Lower lobe of right lung (tissue), 2 donors: Measurements from ENCODE around the gene PRC1. TPM values are rescaled to one million over a fixed set of nuclear protein-coding genes. Genes with fewer than 3 reads are reported as not detected.

ENCODE experiments used
- ATAC-seq, 2 donors: fragments of 200-7000 bp; cut with Tn5 transposase; one replicate each; pipeline ENCODE4 v1.9.1; 2020 to 2022; ENCODE audit warnings: mild to moderate bottlenecking in 2 of 2, moderate library complexity in 2 of 2
- DNase-seq: peaks from one replicate; pipeline ENCODE4 v3.0.0-alpha.2; 2020
- H3K27ac ChIP-seq: fragments of 200-600 bp; one replicate; pipeline ENCODE4 v1.8.0; 2022
- H3K27me3 ChIP-seq: fragments of 200-600 bp; one replicate; pipeline ENCODE4 v1.8.0; 2022; ENCODE audit warnings: low read depth
- H3K36me3 ChIP-seq: fragments of 200-600 bp; one replicate; pipeline ENCODE4 v1.8.0; 2022; ENCODE audit warnings: mild to moderate bottlenecking
- H3K4me1 ChIP-seq: fragments of 200-600 bp; one replicate; pipeline ENCODE4 v1.8.0; 2022
- H3K4me3 ChIP-seq: fragments of 200-600 bp; one replicate; pipeline ENCODE4 v1.8.0; 2022; ENCODE audit warnings: mild to moderate bottlenecking
- H3K9me3 ChIP-seq: fragments of 200-600 bp; one replicate; pipeline ENCODE4 v1.8.0; 2022
- CTCF ChIP-seq: fragments of 200-600 bp; IDR thresholded peaks from one replicate; pipeline ENCODE4 v1.8.0; 2022; ENCODE audit warnings: antibody characterized with exemption, mild to moderate bottlenecking
- intact Hi-C: fragments of 100-400 bp; cut with DNase I; formaldehyde crosslinking; loops from one replicate; pipeline ENCODE4 v1.11.0; 2022
- total RNA-seq: library from RNA; stranded (reverse); fragmentation: NEBNext Ultra II Directional; extraction: Animal tissue kit (Norgen Biotek cat#: 25700); gene quantifications from one replicate; pipeline ENCODE4 v1.2.1, GENCODE V29; 2021
- donor health status: DM: no; HTN: yes; CAD: no; lungs with severe emphysema.

Gene PRC1
- total RNA-seq, 1 donor from 2014 or later: 6.7 TPM

DNA sequence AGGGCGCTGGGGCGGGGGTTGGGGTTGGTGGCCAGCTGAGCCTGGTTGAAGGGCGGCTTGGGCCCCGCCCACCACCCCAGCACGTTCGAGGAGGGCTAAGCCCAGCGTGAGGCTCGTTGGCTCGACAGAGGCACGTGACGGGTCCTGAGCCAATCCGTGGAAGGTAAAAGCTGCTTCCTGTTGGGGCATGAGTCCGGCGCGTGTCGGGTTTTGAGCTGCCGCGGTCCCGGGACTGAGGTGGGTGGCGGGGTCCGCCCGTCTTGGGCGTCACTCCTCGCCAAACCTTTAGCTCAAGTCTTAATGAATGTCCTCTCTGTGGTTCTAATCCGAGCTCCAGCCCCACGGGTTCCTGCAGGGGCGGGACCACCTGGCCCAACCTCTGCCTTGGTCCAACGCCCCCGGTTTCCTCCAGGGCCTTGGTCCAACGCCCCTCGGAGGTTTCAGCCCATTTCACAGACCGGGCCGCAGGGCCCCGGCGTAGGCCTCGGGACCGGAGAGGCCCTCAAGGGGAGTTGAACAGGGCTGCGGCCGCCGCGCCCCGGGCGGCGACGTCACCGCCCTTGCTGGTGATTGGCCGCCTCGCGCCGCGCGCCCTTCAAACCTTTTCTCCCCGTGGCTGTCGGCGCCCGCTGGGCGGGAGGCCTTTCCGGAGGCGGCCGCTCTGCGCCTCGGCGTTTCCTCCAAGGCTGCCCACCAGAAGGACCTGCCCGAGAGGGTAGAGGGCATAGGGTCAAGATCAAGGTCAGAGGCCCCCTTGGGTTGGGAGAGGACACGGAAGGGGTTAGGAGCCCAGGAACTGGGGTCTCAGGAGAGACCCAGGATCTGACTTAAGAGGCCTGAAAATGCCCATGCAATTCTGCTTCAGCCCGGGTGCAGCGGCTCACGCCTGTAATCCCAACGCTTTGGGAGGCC lies 39.4 kb downstream of the PRC1 start, which contains the start of gene RCCD1:
Gene RCCD1, plus strand, starts transcription at position 173 of the 912 bp plus-strand sequence. CDS start 1,851 bp downstream, outside the sequence.
- ATAC-seq: peak; percentile 96 to 97

DNA sequence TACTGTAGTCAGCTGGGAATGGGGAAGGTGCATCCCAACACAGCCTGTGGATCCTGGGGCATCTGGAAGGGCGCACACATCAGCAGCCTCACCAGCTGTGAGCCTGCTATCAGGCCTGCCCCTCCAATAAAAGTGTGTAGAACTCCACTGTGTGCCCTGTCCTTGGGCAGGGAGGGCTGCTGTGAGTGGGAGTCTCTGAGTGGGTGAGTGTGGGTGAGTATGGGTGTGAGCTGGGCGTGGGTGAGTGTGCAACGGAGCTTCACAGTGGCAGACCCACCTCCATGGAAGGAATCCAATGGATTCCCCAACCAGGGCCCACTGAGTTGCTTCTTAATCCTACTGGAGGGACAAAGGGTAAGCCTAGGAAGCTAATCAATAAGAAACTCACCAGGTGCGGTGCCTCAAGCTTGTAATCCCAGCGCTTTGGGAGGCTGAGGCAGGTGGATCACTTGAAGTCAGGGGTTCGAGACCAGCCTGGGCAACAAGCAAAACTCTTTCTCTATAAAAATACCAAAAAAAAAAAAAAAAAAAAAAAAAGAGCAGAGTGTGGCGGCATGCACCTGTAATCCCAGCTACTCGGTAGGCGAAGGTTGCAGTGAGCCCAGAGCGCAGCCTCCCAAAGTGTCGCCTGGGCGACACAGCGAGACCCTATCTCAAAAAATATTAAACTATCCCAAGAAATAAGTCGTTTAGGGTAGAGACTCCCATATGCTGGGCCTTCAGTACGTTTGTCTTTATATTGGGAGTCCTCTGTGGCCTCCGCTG lies 40.2 kb downstream of the PRC1 start:
- no peaks in the 10 kb centered on the region for H3K27me3 ChIP-seq
- peak overlapping the region; percentile 97 for H3K27ac ChIP-seq
- intact Hi-C loops: no loop called here
- no peak for DNase-seq
- H3K9me3 ChIP-seq: no peaks in the 10 kb centered on the region
- H3K4me1 ChIP-seq: peaks cover 31% of the 10 kb centered on the region
- peak overlapping the region; percentile 89 for H3K4me3 ChIP-seq
- ATAC-seq: no peak
- no peak for TF ChIP-seq CTCF
- H3K36me3 ChIP-seq: peaks cover 50% of the 10 kb centered on the region

More for the DNA sequence above, 39.4 kb downstream of the PRC1 start, which contains the start of gene RCCD1:
- H3K4me3 ChIP-seq: peak within 1 kb of the TSS; percentile 89
- H3K36me3 ChIP-seq: peaks cover 44% of the 10 kb centered on the region
- H3K4me1 ChIP-seq: peaks cover 31% of the 10 kb centered on the region
- no peak for TF ChIP-seq CTCF
- intact Hi-C loops: no loop called here
- DNase-seq: peak; percentile 98
- no peaks in the 10 kb centered on the region for H3K27me3 ChIP-seq
- H3K27ac ChIP-seq: peak within 1 kb of the TSS; percentile 97
- no peaks in the 10 kb centered on the region for H3K9me3 ChIP-seq

- DNase-seq (no peak), ATAC-seq (no peak)
- H3K27ac ChIP-seq: no peak overlapping the region
- no peaks in the 10 kb centered on the region for H3K9me3 ChIP-seq
- no peak overlapping the region for H3K4me3 ChIP-seq
- no peak for TF ChIP-seq CTCF
- intact Hi-C loops: no loop called here
- H3K4me1 ChIP-seq: peaks cover 31% of the 10 kb centered on the region
- peaks cover 60% of the 10 kb centered on the region for H3K36me3 ChIP-seq
- no peaks in the 10 kb centered on the region for H3K27me3 ChIP-seq
These were observed 41.2 kb downstream of the PRC1 start for GRCh38 chr15:90952901-90953677.

DNA sequence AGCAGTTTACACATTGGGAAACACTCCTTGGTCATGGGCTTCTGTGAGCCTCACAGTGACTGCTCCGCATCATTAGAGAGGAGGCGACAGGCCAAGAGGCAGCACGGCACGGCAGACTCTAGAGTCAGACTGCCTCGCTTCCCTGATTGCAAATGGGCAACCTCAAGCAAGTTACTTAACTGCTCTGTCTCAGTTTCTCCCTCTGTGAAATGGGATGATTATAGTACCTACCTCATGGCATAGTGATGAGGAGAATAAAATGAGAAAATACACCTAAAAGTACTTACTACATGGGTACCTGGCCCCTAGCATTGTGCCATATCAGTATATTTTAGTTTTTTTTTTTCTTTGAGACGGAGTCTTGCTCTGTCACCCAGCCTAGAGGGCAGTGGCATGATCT lies 43.7 kb downstream of the PRC1 start:
- Histone ChIP-seq H3K4me3 (no peak overlapping the region), H3K9me3 (no peaks in the 10 kb centered on the region), H3K27ac (no peak overlapping the region), H3K36me3 (peaks cover 80% of the 10 kb centered on the region), H3K27me3 (no peaks in the 10 kb centered on the region), H3K4me1 (peaks cover 8% of the 10 kb centered on the region)
- DNase-seq (no peak), ATAC-seq (no peak)
- TF ChIP-seq CTCF: no peak
- intact Hi-C loops: no loop called here
